Breast epithelium (tissue), 3 donors: Measurements from ENCODE around the gene PNKP.

Experiments used
- POLR2A ChIP-seq: fragments of 450-650 bp; IDR thresholded peaks from one replicate; pipeline ENCODE4 v1.6.1; 2016; ENCODE audit warnings: antibody characterized with exemption, mild to moderate bottlenecking, moderate library complexity
- POLR2AphosphoS5 ChIP-seq, 3 donors: sonication (generic); formaldehyde crosslinking; IDR thresholded peaks; one replicate each; pipeline ENCODE4 v1.6.1; 2017; ENCODE audit warnings: antibody characterized with exemption in 3 of 3
- TF ChIP-seq, protein P1 (sequence below), 3 donors: fragments of 450-650 bp; IDR thresholded peaks; one replicate each; pipeline ENCODE4 v1.5.1; 2016 to 2017; ENCODE audit warnings: antibody characterized with exemption in 3 of 3, mild to moderate bottlenecking in 3 of 3, moderate library complexity in 3 of 3

DNA sequence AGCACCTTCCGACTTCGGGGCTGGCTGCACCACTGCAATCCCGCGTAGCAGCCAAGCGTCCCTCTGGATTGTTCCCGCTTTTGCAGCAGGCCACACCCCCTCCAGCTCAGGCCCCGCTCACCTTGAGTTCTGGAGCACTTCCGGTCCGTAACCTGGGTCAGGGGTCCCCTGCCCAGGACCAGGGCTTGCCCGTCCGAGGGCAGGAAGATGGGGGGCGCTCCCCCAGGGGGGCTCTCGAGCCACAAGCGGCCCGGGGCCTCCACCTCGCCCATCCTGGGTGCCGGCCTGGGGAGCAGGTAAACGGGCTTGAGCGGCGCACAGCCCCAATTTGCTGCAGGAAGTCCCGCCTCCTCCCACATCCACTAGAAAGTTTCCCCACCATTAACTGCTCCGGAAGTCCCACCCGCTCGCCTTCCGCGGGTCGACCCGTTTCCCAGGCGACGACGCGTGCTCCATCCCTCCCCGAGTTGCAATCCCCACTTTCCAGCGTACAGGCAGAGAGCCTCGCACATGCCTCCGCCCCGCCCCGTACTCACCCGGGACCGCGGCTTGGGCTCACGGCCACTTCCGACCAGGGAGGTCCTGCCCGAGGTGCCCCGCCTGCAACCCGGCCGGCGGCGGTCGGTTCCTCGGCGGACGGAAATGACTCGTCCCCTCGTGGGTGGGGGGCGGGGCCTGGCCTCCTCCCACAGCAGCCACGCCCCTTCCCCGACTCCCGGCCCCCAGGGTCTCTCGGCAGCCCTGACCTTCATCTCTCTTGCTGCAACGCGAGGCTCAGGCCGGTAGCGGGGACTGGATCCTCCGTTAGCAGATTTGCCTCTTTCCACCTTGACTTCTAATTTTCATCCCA, at the start of gene PNKP:
- TF ChIP-seq POLR2A (peak; percentile 49), POLR2AphosphoS5 (IDR thresholded peaks at IDR 0.05) (peak; percentile 91 to 96 (median 94))
- TF ChIP-seq, protein P1, sequence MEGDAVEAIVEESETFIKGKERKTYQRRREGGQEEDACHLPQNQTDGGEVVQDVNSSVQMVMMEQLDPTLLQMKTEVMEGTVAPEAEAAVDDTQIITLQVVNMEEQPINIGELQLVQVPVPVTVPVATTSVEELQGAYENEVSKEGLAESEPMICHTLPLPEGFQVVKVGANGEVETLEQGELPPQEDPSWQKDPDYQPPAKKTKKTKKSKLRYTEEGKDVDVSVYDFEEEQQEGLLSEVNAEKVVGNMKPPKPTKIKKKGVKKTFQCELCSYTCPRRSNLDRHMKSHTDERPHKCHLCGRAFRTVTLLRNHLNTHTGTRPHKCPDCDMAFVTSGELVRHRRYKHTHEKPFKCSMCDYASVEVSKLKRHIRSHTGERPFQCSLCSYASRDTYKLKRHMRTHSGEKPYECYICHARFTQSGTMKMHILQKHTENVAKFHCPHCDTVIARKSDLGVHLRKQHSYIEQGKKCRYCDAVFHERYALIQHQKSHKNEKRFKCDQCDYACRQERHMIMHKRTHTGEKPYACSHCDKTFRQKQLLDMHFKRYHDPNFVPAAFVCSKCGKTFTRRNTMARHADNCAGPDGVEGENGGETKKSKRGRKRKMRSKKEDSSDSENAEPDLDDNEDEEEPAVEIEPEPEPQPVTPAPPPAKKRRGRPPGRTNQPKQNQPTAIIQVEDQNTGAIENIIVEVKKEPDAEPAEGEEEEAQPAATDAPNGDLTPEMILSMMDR (IDR thresholded peaks at IDR 0.05), result peak in 1 of 3 donors; percentile 12
